ENCODE data around the gene MRPS16. TPM values are rescaled to one million over a fixed set of nuclear protein-coding genes. Genes with fewer than 3 reads are reported as not detected.

Gene MRPS16
- total and polyA plus RNA-seq, 7 donors: 82.2 to 132 (median 128) TPM

Other genes starting within 250 kb of the MRPS16 start
- gene P4HA1, start 155.8 kb downstream of the MRPS16 start, total RNA-seq: 100 to 1,000 TPM in 2 of 4 donors, 10 to 100 TPM in 2; 38.1 to 205 (median 82.3) TPM
- gene P4HA1, start 155.8 kb downstream of the MRPS16 start, polyA plus RNA-seq: 100 to 1,000 TPM in 1 of 3 donors, 10 to 100 TPM in 1, 1 to 10 TPM in 1; 6.2 to 262 (median 73.2) TPM
- gene NUDT13, start 142.2 kb downstream of the MRPS16 start, total RNA-seq: 1 to 10 TPM; 1.1 to 3.2 (median 2.3) TPM
- gene NUDT13, start 142.2 kb downstream of the MRPS16 start, polyA plus RNA-seq: 1 to 10 TPM in 2 of 3 donors, under 1 TPM in 1; 0.69 to 4.6 (median 3.7) TPM
- 10 to 100 TPM; 12.2 to 17.1 (median 15.0) TPM for gene ECD, start 84.6 kb downstream of the MRPS16 start, total RNA-seq
- gene ECD, start 84.6 kb downstream of the MRPS16 start, polyA plus RNA-seq: 10 to 100 TPM in 1 of 3 donors, 1 to 10 TPM in 2; 7.0 to 10.7 (median 8.1) TPM
- gene FAM149B1, start 84.5 kb downstream of the MRPS16 start, total RNA-seq: 10 to 100 TPM in 3 of 4 donors, 1 to 10 TPM in 1; 8.9 to 18.1 (median 11.8) TPM
- gene FAM149B1, start 84.5 kb downstream of the MRPS16 start, polyA plus RNA-seq: 10 to 100 TPM in 2 of 3 donors, 1 to 10 TPM in 1; 8.2 to 10.8 (median 10.2) TPM
- 10 to 100 TPM in 1 of 4 donors, 1 to 10 TPM in 3; 6.6 to 11.2 (median 8.6) TPM for gene DNAJC9, start 5.4 kb downstream of the MRPS16 start, total RNA-seq
- gene DNAJC9, start 5.4 kb downstream of the MRPS16 start, polyA plus RNA-seq: 10 to 100 TPM in 2 of 3 donors, 1 to 10 TPM in 1; 6.3 to 16.6 (median 10.3) TPM
- under 1 TPM; 0.38 to 0.86 (median 0.64) TPM for gene CFAP70, start 106.2 kb upstream of the MRPS16 start, total RNA-seq
- gene CFAP70, start 106.2 kb upstream of the MRPS16 start, polyA plus RNA-seq: under 1 TPM; 0.08 to 0.83 (median 0.30) TPM
- 100 to 1,000 TPM; 134 to 205 (median 161) TPM for gene ANXA7, start 161.4 kb upstream of the MRPS16 start, total RNA-seq
- 100 to 1,000 TPM in 1 of 3 donors, 10 to 100 TPM in 2; 69.0 to 166 (median 99.1) TPM for gene ANXA7, start 161.4 kb upstream of the MRPS16 start, polyA plus RNA-seq
- 100 to 1,000 TPM in 2 of 4 donors, 10 to 100 TPM in 2; 17.0 to 253 (median 80.5) TPM for gene MSS51, start 180.9 kb upstream of the MRPS16 start, total RNA-seq
- gene MSS51, start 180.9 kb upstream of the MRPS16 start, polyA plus RNA-seq: 1 to 10 TPM; 2.0 to 8.9 (median 7.3) TPM
- gene PPP3CB, start 243.4 kb upstream of the MRPS16 start, total RNA-seq: 100 to 1,000 TPM in 3 of 4 donors, 10 to 100 TPM in 1; 92.3 to 177 (median 138) TPM
- 100 to 1,000 TPM in 1 of 3 donors, 10 to 100 TPM in 2; 52.2 to 162 (median 94.2) TPM for gene PPP3CB, start 243.4 kb upstream of the MRPS16 start, polyA plus RNA-seq

Measured in psoas muscle (tissue), 7 donors.